Breast epithelium (tissue), 3 donors: ENCODE measurements around the gene METTL9.
"Not testable (repeated sequence)": the region's sequence is repeated elsewhere in the genome, so short reads cannot be mapped to it uniquely, and the experiment has no call there.

Source experiments
- CTCF ChIP-seq, 3 donors: fragments of 450-650 bp; IDR thresholded peaks; one replicate each; pipeline ENCODE4 v1.5.1; 2016 to 2017; ENCODE audit warnings: antibody characterized with exemption in 3 of 3, mild to moderate bottlenecking in 3 of 3, moderate library complexity in 3 of 3
- POLR2A ChIP-seq: fragments of 450-650 bp; IDR thresholded peaks from one replicate; pipeline ENCODE4 v1.6.1; 2016; ENCODE audit warnings: antibody characterized with exemption, mild to moderate bottlenecking, moderate library complexity
- POLR2AphosphoS5 ChIP-seq, 3 donors: sonication (generic); formaldehyde crosslinking; IDR thresholded peaks; one replicate each; pipeline ENCODE4 v1.6.1; 2017; ENCODE audit warnings: antibody characterized with exemption in 3 of 3

- not testable (repeated sequence) for TF ChIP-seq CTCF (IDR thresholded peaks at IDR 0.05); POLR2A; POLR2AphosphoS5 (IDR thresholded peaks at IDR 0.05)
Observed at GRCh38 chr16:21690967-21691366, 91.6 kb downstream of the METTL9 start.
